ENCODE data around the gene SAP25. TPM values are rescaled to one million over a fixed set of nuclear protein-coding genes. Genes with fewer than 3 reads are reported as not detected.

SAP25 gene
- total and polyA plus RNA-seq, 2 of the 8 experiments (the other 6 are each of a cell fraction or from before 2014, with no cell fraction given), result 3.6 to 5.8 TPM

DNA sequence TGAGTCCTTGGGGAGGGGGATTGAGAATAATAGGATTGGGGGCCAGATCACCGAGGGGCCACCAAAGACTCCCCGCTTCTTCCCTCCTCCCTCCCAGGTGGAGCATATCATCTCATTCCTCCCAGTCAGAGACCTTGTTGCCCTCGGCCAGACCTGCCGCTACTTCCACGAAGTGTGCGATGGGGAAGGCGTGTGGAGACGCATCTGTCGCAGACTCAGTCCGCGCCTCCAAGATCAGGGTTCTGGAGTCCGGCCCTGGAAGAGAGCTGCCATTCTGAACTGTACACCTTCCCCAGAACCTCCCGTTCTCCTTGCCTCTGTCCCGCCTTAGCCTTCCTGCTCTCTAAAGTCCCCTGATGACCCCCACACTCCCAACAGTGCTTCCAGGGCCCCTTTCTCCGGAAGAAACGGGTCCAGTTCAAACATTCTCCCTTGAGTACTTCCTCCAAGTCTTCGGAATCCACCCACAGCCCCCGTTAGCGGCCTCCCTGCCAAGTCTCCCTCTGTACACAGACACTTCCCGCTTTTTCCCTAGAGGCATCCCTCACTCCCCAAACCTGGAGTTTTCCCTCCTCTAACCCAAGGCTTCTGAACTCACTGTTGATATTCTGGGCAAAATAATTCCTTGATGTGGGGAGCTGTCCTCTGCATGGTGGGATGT lies 16.5 kb upstream of the SAP25 start (continued):
- no peak for TF ChIP-seq POLR2AphosphoS5 (IDR thresholded peaks at IDR 0.05; ENCODE audit: low read depth, low read length)
- TF ChIP-seq TCF12 (IDR thresholded peaks at IDR 0.05; ENCODE audit: low read depth, low read length), result no peak
- no peak for TF ChIP-seq SUZ12 (IDR thresholded peaks at IDR 0.05; ENCODE audit: low read length)
- TF ChIP-seq SP2 (IDR thresholded peaks at IDR 0.05; ENCODE audit: low read length), result no peak
- no peak for TF ChIP-seq CHD7 (IDR thresholded peaks at IDR 0.05; ENCODE audit: insufficient replicate concordance, low read length)
- TF ChIP-seq CEBPB (IDR thresholded peaks at IDR 0.05; ENCODE audit: low read depth, low read length), result no peak
- TF ChIP-seq SIN3A (conservative IDR thresholded peaks at IDR 0.05 in 1 of 2, IDR thresholded peaks at IDR 0.05 in 1 of 2; ENCODE audit: low read depth in 1 of 2, low read length in 2 of 2), result no peak
- TF ChIP-seq CBX5 (IDR thresholded peaks at IDR 0.05; ENCODE audit: low read depth, low read length), result no peak
- no peak for TF ChIP-seq POLR2A (IDR thresholded peaks at IDR 0.05; ENCODE audit: control extremely low read depth in 1 of 2, low read depth in 2 of 2, low read length in 2 of 2)
